GM12872 (cell line): Measurements from ENCODE around the gene PKDCC.

Experiments used
- CTCF ChIP-seq: IDR thresholded peaks from 3 replicates; pipeline ENCODE4 v1.5.1; 2011; ENCODE audit warnings: low read depth, mild to moderate bottlenecking, low read length, moderate library complexity; ENCODE audit not compliant: insufficient read depth

PKDCC gene

GRCh38 chr2:42106257-42106816 lies 58.5 kb downstream of the PKDCC start:
- TF ChIP-seq CTCF: no peak

GRCh38 chr2:42107249-42108042 lies 59.6 kb downstream of the PKDCC start:
- no peak for TF ChIP-seq CTCF
